GM12878 (cell line): ENCODE measurements around the gene ELMO3. TPM values are rescaled to one million over a fixed set of nuclear protein-coding genes. Genes with fewer than 3 reads are reported as not detected.

Source experiments
- CREB1 ChIP-seq: IDR thresholded peaks from 2 replicates; pipeline ENCODE4 v1.6.1; 2012; ENCODE audit warnings: low read depth, mild to moderate bottlenecking, inconsistent platforms
- DPF2 ChIP-seq: fragments of 450-650 bp; IDR thresholded peaks from 2 replicates; pipeline ENCODE4 v1.6.1; 2017; ENCODE audit warnings: mild to moderate bottlenecking
- FOS ChIP-seq: IDR thresholded peaks from 3 replicates; pipeline ENCODE4 v1.6.1; 2011; ENCODE audit warnings: borderline replicate concordance; ENCODE audit not compliant: insufficient read length; ENCODE audit errors: extremely low read depth
- HCFC1 ChIP-seq: fragments of 150-350 bp; IDR thresholded peaks from 2 replicates; pipeline ENCODE4 v1.6.1; 2014; ENCODE audit warnings: low read length
- HSF1 ChIP-seq: fragments of 150-350 bp; IDR thresholded peaks from 2 replicates; pipeline ENCODE4 v1.6.1; 2014; ENCODE audit warnings: mild to moderate bottlenecking, low read depth, low read length
- IRF3 ChIP-seq: fragments of 450-650 bp; IDR thresholded peaks from 2 replicates; pipeline ENCODE4 v1.6.1; 2014; ENCODE audit warnings: mild to moderate bottlenecking
- JUNB ChIP-seq: IDR thresholded peaks from 2 replicates; pipeline ENCODE4 v1.6.1; 2016; ENCODE audit warnings: antibody characterized with exemption, mild to moderate bottlenecking
- JUND ChIP-seq: IDR thresholded peaks from 2 replicates; pipeline ENCODE4 v1.6.1; 2012; ENCODE audit warnings: low read depth, mild to moderate bottlenecking, low read length, improper control_type of control experiment, moderate library complexity
- KLF5 ChIP-seq: fragments of 450-650 bp; IDR thresholded peaks from 2 replicates; pipeline ENCODE4 v1.6.1; 2014; ENCODE audit warnings: mild to moderate bottlenecking; ENCODE audit not compliant: partially characterized antibody
- MYB ChIP-seq: fragments of 150-350 bp; IDR thresholded peaks from 2 replicates; pipeline ENCODE4 v1.6.1; 2014; ENCODE audit warnings: mild to moderate bottlenecking, low read depth, low read length, borderline replicate concordance
- NKRF ChIP-seq: fragments of 450-650 bp; conservative IDR thresholded peaks from 2 replicates; pipeline ENCODE4 v1.6.1; 2017; ENCODE audit warnings: mild to moderate bottlenecking, moderate library complexity
- POLR2AphosphoS2 ChIP-seq: IDR thresholded peaks from 2 replicates; pipeline ENCODE4 v1.6.1; 2011; ENCODE audit warnings: low read depth, mild to moderate bottlenecking, low read length, improper control_type of control experiment, moderate library complexity
- RFX5 ChIP-seq: IDR thresholded peaks from 2 replicates; pipeline ENCODE4 v1.6.1; 2011; ENCODE audit warnings: low read depth, low read length, improper control_type of control experiment
- TARDBP ChIP-seq: IDR thresholded peaks from 2 replicates; pipeline ENCODE4 v1.6.1; 2016; ENCODE audit warnings: borderline replicate concordance
- TCF12 ChIP-seq: IDR thresholded peaks from 2 replicates; pipeline ENCODE4 v1.6.1; 2011; ENCODE audit warnings: low read depth, mild to moderate bottlenecking, low read length
- WRNIP1 ChIP-seq: IDR thresholded peaks from 2 replicates; pipeline ENCODE4 v1.6.1; 2011; ENCODE audit warnings: low read depth, low read length, improper control_type of control experiment, borderline replicate concordance
- ZBTB11 ChIP-seq: fragments of 450-650 bp; formaldehyde crosslinking; IDR thresholded peaks from 2 replicates; pipeline ENCODE4 v1.5.0; 2022; ENCODE audit warnings: mild to moderate bottlenecking, missing genetic modification characterization
- ZNF592 ChIP-seq: fragments of 450-650 bp; IDR thresholded peaks from 2 replicates; pipeline ENCODE4 v1.6.1; 2017; ENCODE audit warnings: mild to moderate bottlenecking, moderate library complexity
- polyA plus RNA-seq, 11 experiments: library from polyadenylated mRNA; depleted of rRNA in 4 of 11; unstranded in 6 of 11; stranded (reverse) in 5 of 11; fragments of >200 nt; fragmentation: Nextera tagmentation in 4 of 11; fragmentation: Illumina TruSeq in 1 of 11; extraction: Ambion mirVana in 4 of 11; extraction: Trizol in 1 of 11; gene quantifications; 1 replicate in 1 of 11; 2 replicates in 10 of 11; pipeline versions ENCODE4 v1.2.1 to v1.2.3, GENCODE V29; 2011 to 2016; ENCODE audit warnings: inconsistent platforms in 2 of 11, missing spikeins in 2 of 11, low read depth in 1 of 11
- total RNA-seq, 4 experiments: library from RNA; depleted of rRNA in 3 of 4; stranded (reverse); fragments of >200 nt in 3 of 4; fragmentation: Illumina TruSeq in 1 of 4; extraction: Trizol in 1 of 4; gene quantifications; 2 replicates each; pipeline versions ENCODE4 v1.2.1 to v1.2.3, GENCODE V29; 2013 to 2021

The ELMO3 gene
- total and polyA plus RNA-seq, 10 of the 15 experiments (the other 5 are each of a cell fraction or from before 2014, with no cell fraction given), result 0.05 to 4.7 (median 0.96) TPM; not detected in 1

- no peak for TF ChIP-seq FOS
- TF ChIP-seq WRNIP1, result no peak
- TF ChIP-seq HSF1, result no peak
- peak; percentile 100 for TF ChIP-seq CREB1
- TF ChIP-seq ZNF592, result no peak
- peak; percentile 91 for TF ChIP-seq KLF5
- TF ChIP-seq ZBTB11 (CRISPR knock-in tag), result no peak
- no peak for TF ChIP-seq JUNB
- TF ChIP-seq RFX5, result no peak
- TF ChIP-seq JUND, result peak; percentile 29; the same call in 1 of the 2 replicates
- peak; percentile 95 for TF ChIP-seq NKRF
- no peak for TF ChIP-seq MYB
- TF ChIP-seq IRF3, result peak; percentile 37; the same call in 1 of the 2 replicates
- peak; percentile 96 for TF ChIP-seq TARDBP
- TF ChIP-seq HCFC1, result peak; percentile 99
- TF ChIP-seq POLR2AphosphoS2, result peak; percentile 37; the same call in 1 of the 2 replicates
- no peak for TF ChIP-seq DPF2
- TF ChIP-seq TCF12, result no peak
Measured at GRCh38 chr16:67226804-67227566, 28.1 kb downstream of the ELMO3 start, which contains the start of gene TMEM208 (continued).
